K562 (cell line): ENCODE results near the gene PCNX2. TPM values are rescaled to one million over a fixed set of nuclear protein-coding genes. Genes with fewer than 3 reads are reported as not detected.

ENCODE experiments used
- AFF1 ChIP-seq, 2 experiments: fragments of 450-650 bp; IDR thresholded peaks; 2 replicates each; pipeline ENCODE4 v1.6.1; 2018; ENCODE audit warnings: mild to moderate bottlenecking in 2 of 2, low read depth in 1 of 2; ENCODE audit not compliant: partially characterized antibody in 2 of 2
- CHD2 ChIP-seq: IDR thresholded peaks from 2 replicates; pipeline ENCODE4 v1.6.1; 2011; ENCODE audit warnings: low read depth, low read length
- CTCF ChIP-seq, 3 experiments: IDR thresholded peaks in 2 of 3; conservative IDR thresholded peaks in 1 of 3; 2 replicates each; pipeline ENCODE4 v1.5.1; 2011 to 2012; ENCODE audit warnings: low read length in 3 of 3, mild to moderate bottlenecking in 3 of 3, control low read depth in 2 of 3, improper control_type of control experiment in 1 of 3, inconsistent platforms in 1 of 3, low read depth in 1 of 3, mixed read lengths in 1 of 3, moderate library complexity in 1 of 3; ENCODE audit not compliant: insufficient read depth in 2 of 3
- DACH1 ChIP-seq: fragments of 450-650 bp; IDR thresholded peaks from 2 replicates; pipeline ENCODE4 v1.6.1; 2018; ENCODE audit not compliant: partially characterized antibody
- E2F3 ChIP-seq: fragments of 250-450 bp; sonication (Bioruptor Pico); IDR thresholded peaks from 2 replicates; pipeline ENCODE4 v1.4.0; 2020; ENCODE audit warnings: mild to moderate bottlenecking
- NCOR1 ChIP-seq: fragments of 450-650 bp; IDR thresholded peaks from 2 replicates; pipeline ENCODE4 v1.6.1; 2016; ENCODE audit warnings: mild to moderate bottlenecking, moderate library complexity
- ZBTB17 ChIP-seq: fragments of 450-650 bp; formaldehyde crosslinking; IDR thresholded peaks from 2 replicates; pipeline ENCODE4 v1.4.0; 2020; ENCODE audit warnings: mild to moderate bottlenecking
- ZBTB40 ChIP-seq, 2 experiments: fragments of 450-650 bp in 1 of 2; sonication (generic) in 1 of 2; formaldehyde crosslinking in 1 of 2; IDR thresholded peaks; 2 replicates each; pipeline versions ENCODE4 v1.7.1 to v1.9.0; 2016 to 2022; ENCODE audit warnings: inconsistent platforms in 1 of 2, mild to moderate bottlenecking in 1 of 2, missing genetic modification reagents in 1 of 2
- ZBTB9 ChIP-seq: fragments of 450-650 bp; formaldehyde crosslinking; IDR thresholded peaks from 2 replicates; pipeline ENCODE4 v1.4.0; 2020; ENCODE audit warnings: mild to moderate bottlenecking, moderate library complexity
- ZNF133 ChIP-seq: fragments of 250-450 bp; sonication (Bioruptor Pico); IDR thresholded peaks from 2 replicates; pipeline ENCODE4 v1.4.0; 2020; ENCODE audit warnings: mild to moderate bottlenecking
- ZNF232 ChIP-seq: sonication (generic); formaldehyde crosslinking; IDR thresholded peaks from 2 replicates; pipeline ENCODE4 v1.8.0; 2022; ENCODE audit warnings: mild to moderate bottlenecking, missing genetic modification reagents
- polyA plus RNA-seq, 8 experiments: library from polyadenylated mRNA; depleted of rRNA in 4 of 8; stranded (reverse) in 5 of 8; unstranded in 3 of 8; fragments of >200 nt; fragmentation: Nextera tagmentation in 2 of 8; fragmentation: Illumina TruSeq in 1 of 8; extraction: Ambion mirVana in 2 of 8; extraction: Trizol in 1 of 8; gene quantifications; 2 replicates each; pipeline versions ENCODE4 v1.2.1 to v1.2.3, GENCODE V29; 2011 to 2014; ENCODE audit warnings: inconsistent platforms in 1 of 8, missing spikeins in 1 of 8
- total RNA-seq, 7 experiments: library from RNA; depleted of rRNA in 6 of 7; stranded (reverse); fragments of >200 nt in 6 of 7; fragmentation: Illumina TruSeq in 2 of 7; extraction: Trizol in 2 of 7; gene quantifications; 2 replicates each; pipeline versions ENCODE4 v1.2.1 to v1.2.3, GENCODE V29; 2011 to 2021; ENCODE audit warnings: low replicate concordance in 1 of 7

Gene PCNX2
- total and polyA plus RNA-seq, 9 of the 15 experiments (the other 6 are each of a cell fraction or from before 2014, with no cell fraction given): 0.07 to 0.33 TPM; not detected in 7

- TF ChIP-seq ZBTB40 (IDR thresholded peaks at IDR 0.05) (no peak), ZBTB40 (CRISPR knock-in tag; IDR thresholded peaks at IDR 0.05) (no peak), AFF1 (IDR thresholded peaks at IDR 0.05; ENCODE audit: low read depth in 1 of 2, partially characterized antibody in 2 of 2) (no peak), ZNF133 (0 out of 2 replicates have a peak, but pooled peaks have one; percentile 17), E2F3 (peak; percentile 82), ZBTB9 (CRISPR knock-in tag) (peak; percentile 86), NCOR1 (no peak), ZNF232 (CRISPR knock-in tag) (no peak), CHD2 (no peak), ZBTB17 (peak; percentile 62; the same call in 1 of the 2 replicates), DACH1 (no peak), CTCF (IDR thresholded peaks at IDR 0.05 in 2 of 3, conservative IDR thresholded peaks at IDR 0.05 in 1 of 3; ENCODE audit: insufficient read depth in 2 of 3, low read depth in 1 of 3, low read length in 3 of 3) (no peak)
Observed at GRCh38 chr1:232949636-232950196, 345.8 kb downstream of the PCNX2 start (continued).
